Measurements from ENCODE around the gene CALCOCO2.

GRCh38 chr17:48873209-48873608, 42.4 kb downstream of the CALCOCO2 start:
- TF ChIP-seq YY1 (IDR thresholded peaks at IDR 0.05; ENCODE audit: insufficient read depth, insufficient read length) (no peak), ZNF274 (IDR thresholded peaks at IDR 0.05; ENCODE audit: low read depth, low read length) (no peak)
